Common myeloid progenitor, CD34-positive (primary cell): Measurements from ENCODE around the gene THUMPD3.

Source experiments
- CTCF ChIA-PET: fragments of 350-600 bp; sonication (Branson Sonifier 250); formaldehyde crosslinking; loops from one replicate; lab custom pipeline; 2021; ENCODE audit warnings: antibody characterized with exemption; lab: Charles Lee
- POLR2A ChIA-PET: fragments of 350-600 bp; sonication (Branson Sonifier 250); formaldehyde crosslinking; loops from one replicate; lab custom pipeline; 2021; ENCODE audit warnings: antibody characterized with exemption; lab: Charles Lee
- DNase-seq, 3 donors: peaks; one replicate each; pipeline versions ENCODE4 v3.0.0 to v3.0.0-alpha.2; 2013
- H3K27ac ChIP-seq, 2 experiments: 1 replicate in 1 of 2; 2 replicates in 1 of 2; pipeline ENCODE4 v1.7.0; 2013; ENCODE audit warnings: inconsistent platforms in 2 of 2, low read length in 2 of 2, mild to moderate bottlenecking in 2 of 2, low read depth in 1 of 2, moderate library complexity in 1 of 2; ENCODE audit not compliant: severe bottlenecking in 2 of 2, insufficient read depth in 1 of 2, poor library complexity in 1 of 2
- H3K27me3 ChIP-seq, 5 experiments: replicated peaks in 2 of 5; 1 replicate in 3 of 5; 2 replicates in 2 of 5; pipeline versions ENCODE4 v1.6.1 to v1.7.0; 2013; ENCODE audit warnings: low read length in 4 of 5, mild to moderate bottlenecking in 2 of 5, moderate library complexity in 2 of 5, inconsistent platforms in 1 of 5; ENCODE audit not compliant: insufficient read depth in 5 of 5, control insufficient read depth in 4 of 5
- H3K36me3 ChIP-seq, 4 experiments: 1 replicate in 2 of 4; 2 replicates in 2 of 4; pipeline versions ENCODE4 v1.6.1 to v1.7.0; 2013; ENCODE audit warnings: low read length in 3 of 4, control low read depth in 1 of 4, mild to moderate bottlenecking in 1 of 4; ENCODE audit not compliant: control insufficient read depth in 4 of 4, insufficient read depth in 4 of 4
- H3K4me1 ChIP-seq, 4 experiments: 1 replicate in 3 of 4; 2 replicates in 1 of 4; pipeline versions ENCODE4 v1.6.1 to v1.7.1; 2013; ENCODE audit warnings: low read length in 3 of 4, mild to moderate bottlenecking in 3 of 4, control low read depth in 1 of 4, inconsistent platforms in 1 of 4, moderate library complexity in 1 of 4; ENCODE audit not compliant: control insufficient read depth in 4 of 4, insufficient read depth in 4 of 4; ENCODE audit errors: control extremely low read depth in 1 of 4
- H3K4me3 ChIP-seq, 7 experiments: 1 replicate in 4 of 7; 2 replicates in 3 of 7; pipeline versions ENCODE4 v1.5.1 to v1.7.0; 2013; ENCODE audit warnings: mild to moderate bottlenecking in 7 of 7, low read length in 6 of 7, moderate library complexity in 6 of 7, inconsistent platforms in 2 of 7, low read depth in 2 of 7, control low read depth in 1 of 7; ENCODE audit not compliant: insufficient read depth in 4 of 7, control insufficient read depth in 1 of 7; ENCODE audit errors: extremely low read depth in 1 of 7
- H3K9me3 ChIP-seq, 5 experiments: 1 replicate in 4 of 5; 2 replicates in 1 of 5; pipeline versions ENCODE4 v1.6.1 to v1.7.1; 2013; ENCODE audit warnings: low read length in 4 of 5, mild to moderate bottlenecking in 2 of 5, inconsistent platforms in 1 of 5, low read depth in 1 of 5, moderate library complexity in 1 of 5; ENCODE audit not compliant: control insufficient read depth in 4 of 5, insufficient read depth in 2 of 5; ENCODE audit errors: control extremely low read depth in 1 of 5
- WGBS: methylation state at CpG from one replicate; pipeline ENCODE4 v1.1.5; 2013; ENCODE audit not compliant: insufficient coverage; 5-methylcytosine and 5-hydroxymethylcytosine counted together

The THUMPD3 gene

GRCh38 chr3:9405756-9406155, 42.9 kb downstream of the THUMPD3 start:
- H3K4me1 ChIP-seq = peaks cover 6 to 46% (median 28%) of the 10 kb centered on the region in 4 experiments
- POLR2A ChIA-PET = interaction anchor here (1.6 kb wide), 1 partner anchor 9 kb away, joined by 7 read pairs; no protein-coding TSS in a partner anchor
- H3K9me3 ChIP-seq = no peaks in the 10 kb centered on the region
- no peaks in the 10 kb centered on the region for H3K27me3 ChIP-seq
- no peak overlapping the region for H3K27ac ChIP-seq
- WGBS = no CpG with 5 or more reads among the region's 3 CpGs
- no peak overlapping the region for H3K4me3 ChIP-seq
- DNase-seq = no peak
- H3K36me3 ChIP-seq = peaks cover 0 to 3% (median 0%) of the 10 kb centered on the region in 4 experiments
- CTCF ChIA-PET = interaction anchor here (1.1 to 2.3 kb wide), 8 partner anchors 10 to 42 kb away, joined by 4 to 10 read pairs (median 6); partner anchors contain the start of gene THUMPD3

- H3K27me3 ChIP-seq = no peaks in the 10 kb centered on the region
- ChIA-PET POLR2A (no interaction called here), CTCF (interaction anchor here (0.7 kb wide), 1 partner anchor 55 kb away, joined by 3 read pairs; no protein-coding TSS in a partner anchor)
- no peak overlapping the region for H3K27ac ChIP-seq
- H3K9me3 ChIP-seq = no peaks in the 10 kb centered on the region
- no peak overlapping the region for H3K4me3 ChIP-seq
- H3K4me1 ChIP-seq = peaks cover 6 to 40% (median 18%) of the 10 kb centered on the region in 4 experiments
- peaks cover 0 to 3% (median 0%) of the 10 kb centered on the region in 4 experiments for H3K36me3 ChIP-seq
- no peak for DNase-seq
- WGBS = 100% methylated on average over 3 of the region's 7 CpGs
Measured at GRCh38 chr3:9406856-9407626, 44.2 kb downstream of the THUMPD3 start.

DNA sequence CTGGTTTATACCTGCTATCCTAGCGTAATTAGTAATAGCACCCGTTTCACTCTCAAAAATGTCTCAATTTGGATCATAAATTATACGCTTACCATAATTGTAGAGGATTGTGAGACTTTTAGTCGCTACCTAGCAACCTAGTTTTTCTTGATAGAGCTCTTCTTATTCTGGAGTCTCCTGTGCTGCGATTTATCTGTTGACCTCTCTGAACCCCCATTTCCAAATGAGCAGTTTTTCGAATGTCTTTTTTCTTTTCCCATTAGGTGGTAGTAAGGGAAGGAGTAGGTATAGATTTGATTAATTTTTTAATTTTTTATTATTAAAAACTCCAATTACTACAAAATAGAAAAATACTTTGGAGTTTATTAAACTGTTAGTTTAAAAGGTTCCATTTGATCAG, 45.2 kb downstream of the THUMPD3 start:
- Histone ChIP-seq H3K27me3 (no peaks in the 10 kb centered on the region), H3K36me3 (peaks cover 0 to 3% (median 0%) of the 10 kb centered on the region in 4 experiments), H3K4me1 (peaks cover 0 to 30% (median 10%) of the 10 kb centered on the region in 4 experiments), H3K27ac (no peak overlapping the region), H3K9me3 (no peaks in the 10 kb centered on the region), H3K4me3 (no peak overlapping the region)
- ChIA-PET CTCF (no interaction called here), POLR2A (interaction anchor here (0.8 kb wide), 1 partner anchor 12 kb away, joined by 4 read pairs; no protein-coding TSS in a partner anchor)
- 100% methylated on average over 4 of the region's 6 CpGs for WGBS
- DNase-seq = no peak

DNA sequence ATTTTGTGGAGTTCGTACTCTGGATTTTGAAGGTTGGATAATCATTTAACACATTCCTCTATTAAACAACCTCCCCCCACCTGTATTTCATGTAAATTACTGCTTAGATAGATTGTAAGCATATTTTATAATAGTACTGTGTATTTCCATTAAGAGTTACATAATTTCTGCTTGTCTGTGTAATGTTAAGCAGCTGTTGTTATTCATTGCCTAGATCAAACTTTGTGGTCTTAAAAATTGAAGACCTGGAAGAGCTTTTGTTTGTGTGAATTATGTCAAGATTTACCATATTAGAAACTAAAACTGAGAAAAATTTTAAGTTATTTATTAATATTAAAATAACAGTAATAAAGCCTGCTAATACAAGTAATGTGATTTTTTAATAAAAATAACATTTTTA, 45.7 kb downstream of the THUMPD3 start:
- CTCF ChIA-PET = no interaction called here
- H3K4me1 ChIP-seq = peaks cover 0 to 28% (median 8%) of the 10 kb centered on the region in 4 experiments
- peaks cover 0 to 3% (median 0%) of the 10 kb centered on the region in 4 experiments for H3K36me3 ChIP-seq
- H3K27me3 ChIP-seq = no peaks in the 10 kb centered on the region
- DNase-seq = no peak
- no peak overlapping the region for H3K4me3 ChIP-seq
- no peak overlapping the region for H3K27ac ChIP-seq
- no CpG with 5 or more reads among the region's 1 CpG for WGBS
- POLR2A ChIA-PET = interaction anchor here (0.6 to 0.8 kb wide), 2 partner anchors 12 to 15 kb away, joined by 3 to 4 read pairs; no protein-coding TSS in a partner anchor
- no peaks in the 10 kb centered on the region for H3K9me3 ChIP-seq

DNA sequence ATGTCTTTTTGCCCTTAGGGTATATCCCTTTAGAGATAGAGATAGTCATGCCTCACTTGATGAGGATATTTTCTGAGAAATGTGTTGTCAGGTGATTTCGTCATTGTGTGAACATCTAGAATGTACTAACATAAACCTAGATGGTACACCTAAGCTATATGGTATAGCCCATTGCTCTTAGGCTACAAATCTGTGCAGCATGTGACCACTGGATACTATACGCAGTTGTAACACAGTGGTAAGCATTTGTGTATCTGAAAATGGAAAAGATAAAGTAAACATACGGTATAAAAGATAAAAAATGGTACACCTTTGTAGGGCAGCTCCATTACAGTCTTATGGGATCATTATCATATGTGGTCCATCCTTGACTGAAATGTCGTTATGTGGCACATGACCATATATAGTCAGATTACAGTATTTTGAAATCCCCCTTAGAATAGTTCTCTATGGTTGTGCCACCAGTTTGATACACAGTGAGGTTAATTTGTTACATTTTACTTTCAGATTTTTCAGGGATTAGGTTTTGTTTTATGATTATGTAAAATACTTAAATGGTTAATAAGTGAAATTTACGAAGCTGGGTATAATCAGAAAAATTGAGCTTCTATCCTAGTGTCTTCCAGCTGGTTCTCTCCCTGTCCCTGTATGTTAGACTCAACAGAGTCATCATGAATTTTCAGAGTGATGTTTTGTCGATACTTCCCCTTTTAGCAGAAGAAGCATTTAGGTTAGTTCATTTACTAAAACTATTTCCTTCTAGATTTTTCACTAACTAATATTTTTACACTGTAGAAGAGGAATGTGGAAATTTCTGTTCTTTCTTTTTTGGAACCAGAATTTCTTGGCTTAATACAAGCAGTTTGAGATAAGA, 47.4 kb downstream of the THUMPD3 start:
- H3K36me3 ChIP-seq = peaks cover 0 to 3% (median 0%) of the 10 kb centered on the region in 4 experiments
- ChIA-PET CTCF (interaction anchor here (1.0 to 1.9 kb wide), 5 partner anchors 9 to 63 kb away, joined by 3 to 9 read pairs (median 4); no protein-coding TSS in a partner anchor), POLR2A (interaction anchor here (0.9 to 1.6 kb wide), 2 partner anchors 11 to 13 kb away, joined by 4 read pairs; partner anchors contain the start of gene SETD5)
- peak in 2 of 3 donors; percentile 47 to 64 for DNase-seq
- no peak overlapping the region for H3K27ac ChIP-seq
- no peaks in the 10 kb centered on the region for H3K9me3 ChIP-seq
- H3K27me3 ChIP-seq = no peaks in the 10 kb centered on the region
- H3K4me3 ChIP-seq = peak overlapping the region in 1 of 7 experiments; percentile 31
- 73% methylated on average over 2 of the region's 6 CpGs for WGBS
- peaks cover 0 to 17% (median 4%) of the 10 kb centered on the region in 4 experiments for H3K4me1 ChIP-seq

- ChIA-PET POLR2A (interaction anchor here (1.6 kb wide), 1 partner anchor 12 kb away, joined by 4 read pairs; no protein-coding TSS in a partner anchor), CTCF (interaction anchor here (0.6 to 1.9 kb wide), 4 partner anchors 8 to 58 kb away, joined by 3 to 9 read pairs (median 4); no protein-coding TSS in a partner anchor)
- no peak for DNase-seq
- no peaks in the 10 kb centered on the region for H3K9me3 ChIP-seq
- H3K36me3 ChIP-seq = peaks cover 0 to 9% (median 6%) of the 10 kb centered on the region in 4 experiments
- no CpG with 5 or more reads among the region's 1 CpG for WGBS
- no peak overlapping the region for H3K4me3 ChIP-seq
- H3K27me3 ChIP-seq = no peaks in the 10 kb centered on the region
- peak overlapping the region in 1 of 2 experiments; percentile 7 for H3K27ac ChIP-seq
- peaks cover 0 to 21% (median 7%) of the 10 kb centered on the region in 4 experiments for H3K4me1 ChIP-seq
Measured at GRCh38 chr3:9411302-9411701, 48.4 kb downstream of the THUMPD3 start.
